ENCODE measurements around the gene SLAMF1.
"Not testable (repeated sequence)": the region's sequence is repeated elsewhere in the genome, so short reads cannot be mapped to it uniquely, and the experiment has no call there.

Gene SLAMF1

DNA sequence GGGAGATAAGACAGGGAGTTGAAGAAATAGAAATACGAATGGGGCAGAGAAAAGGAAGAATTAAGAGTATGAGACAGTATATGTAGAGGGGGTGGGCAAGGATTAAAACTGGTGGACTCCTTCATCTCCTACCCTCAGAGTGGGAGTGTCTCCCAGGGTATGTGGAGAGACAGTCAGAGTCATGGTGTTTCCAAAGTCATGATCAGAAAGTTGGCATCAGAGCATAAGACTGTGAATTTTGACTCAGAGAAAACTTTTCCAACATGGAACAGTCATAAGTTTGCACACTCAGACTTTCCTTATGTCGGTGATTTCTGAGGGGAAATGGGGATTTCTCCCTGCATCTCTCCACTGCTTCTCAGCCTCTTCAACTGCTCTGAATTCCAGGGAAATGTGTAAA is 70.0 kb downstream of the SLAMF1 start:
- Mint-ChIP-seq H3K27me3 (no peaks in the 10 kb centered on the region), H3K9me3 (peaks cover 5% of the 10 kb centered on the region), H3K27ac (peak overlapping the region; percentile 95), H3K4me1 (ENCODE audit: low read depth) (peaks cover 71% of the 10 kb centered on the region), H3K4me3 (peak overlapping the region; percentile 92), H3K36me3 (ENCODE audit: low read depth) (peaks cover 65% of the 10 kb centered on the region)
- intact Hi-C loops (cut with micrococcal nuclease), result no loop called here

DNA sequence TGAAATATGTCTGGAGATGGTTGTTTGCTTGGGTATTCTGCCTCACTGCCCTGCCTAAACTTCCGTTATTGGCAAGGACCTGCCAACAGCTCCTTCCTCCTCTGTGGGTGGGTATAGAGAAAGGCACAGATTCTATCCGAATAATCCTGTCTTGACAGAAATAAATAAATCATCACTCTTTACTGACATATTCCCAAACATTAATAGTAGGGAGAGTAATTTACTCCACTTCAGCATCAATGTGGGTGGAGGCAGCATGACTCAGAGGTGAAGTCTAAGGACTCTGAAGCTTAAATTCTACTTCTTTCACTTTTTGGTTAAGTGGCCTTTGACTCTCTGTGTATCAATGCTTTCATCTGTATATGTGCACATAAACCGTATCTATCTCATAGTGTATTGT is 70.5 kb downstream of the SLAMF1 start:
- Mint-ChIP-seq H3K27ac (peak overlapping the region; percentile 95), H3K36me3 (ENCODE audit: low read depth) (peaks cover 70% of the 10 kb centered on the region), H3K9me3 (peaks cover 10% of the 10 kb centered on the region), H3K4me1 (ENCODE audit: low read depth) (peaks cover 73% of the 10 kb centered on the region), H3K4me3 (peak overlapping the region; percentile 92), H3K27me3 (no peaks in the 10 kb centered on the region)
- intact Hi-C loops (cut with micrococcal nuclease), result no loop called here

DNA sequence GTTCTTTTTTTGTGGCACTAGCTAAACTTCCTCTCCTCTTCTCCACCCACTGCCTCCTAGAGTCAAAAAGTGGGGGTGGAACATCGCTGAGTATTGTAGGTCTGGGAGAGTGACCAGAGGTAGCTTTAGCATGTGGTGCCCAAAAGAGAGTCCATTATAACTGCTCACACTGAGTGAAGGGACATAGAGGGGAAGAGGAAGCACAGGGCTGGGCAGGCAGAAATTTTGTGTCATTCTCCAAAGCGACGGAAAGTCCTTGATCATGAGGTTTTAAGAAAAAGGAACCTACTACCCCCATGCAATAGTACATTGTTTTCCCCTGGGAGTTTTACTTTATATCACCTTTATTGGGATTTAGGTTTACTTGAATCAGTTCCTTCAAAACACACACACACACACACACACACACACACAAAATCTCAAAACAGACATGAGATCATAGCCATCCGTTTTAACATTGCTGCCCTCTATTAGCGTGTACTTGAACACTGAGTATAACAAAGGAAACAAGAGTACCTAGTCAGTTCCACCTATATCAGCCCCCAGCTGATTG is 71.7 kb downstream of the SLAMF1 start:
- Mint-ChIP-seq H3K27me3 (no peaks in the 10 kb centered on the region), H3K27ac (peak overlapping the region; percentile 95), H3K9me3 (peaks cover 17% of the 10 kb centered on the region), H3K4me1 (ENCODE audit: low read depth) (peaks cover 73% of the 10 kb centered on the region), H3K4me3 (peak overlapping the region; percentile 69), H3K36me3 (ENCODE audit: low read depth) (peaks cover 82% of the 10 kb centered on the region)
- intact Hi-C loops (cut with micrococcal nuclease), result no loop called here

DNA sequence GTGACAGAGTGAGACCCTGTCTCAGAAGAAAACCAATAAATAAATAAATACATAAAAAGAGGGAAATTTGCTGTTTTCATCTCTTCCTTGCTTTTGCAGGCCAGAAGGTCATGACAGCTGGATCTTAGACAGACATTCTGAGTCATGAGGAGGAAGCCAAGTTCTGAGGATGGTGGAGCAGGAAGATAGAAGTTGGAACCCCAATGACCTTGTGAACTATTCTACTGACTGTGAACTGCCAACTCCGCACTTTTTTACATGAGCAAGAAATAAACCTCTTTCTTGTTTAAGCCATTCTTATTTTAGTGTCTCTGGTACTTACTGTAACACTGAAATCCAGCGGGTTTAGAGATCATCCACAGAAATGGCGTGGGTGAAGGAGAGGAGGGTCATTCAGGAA is 76.0 kb downstream of the SLAMF1 start:
- Mint-ChIP-seq H3K4me3 (peak overlapping the region; percentile 40), H3K4me1 (ENCODE audit: low read depth) (peaks cover 100% of the 10 kb centered on the region), H3K27me3 (no peaks in the 10 kb centered on the region), H3K27ac (peak overlapping the region; percentile 61), H3K9me3 (peaks cover 17% of the 10 kb centered on the region), H3K36me3 (ENCODE audit: low read depth) (peaks cover 94% of the 10 kb centered on the region)
- intact Hi-C loops (cut with micrococcal nuclease), result loop anchor here (2.0 kb wide), 1 partner anchor 24 kb away; no protein-coding TSS in a partner anchor

DNA sequence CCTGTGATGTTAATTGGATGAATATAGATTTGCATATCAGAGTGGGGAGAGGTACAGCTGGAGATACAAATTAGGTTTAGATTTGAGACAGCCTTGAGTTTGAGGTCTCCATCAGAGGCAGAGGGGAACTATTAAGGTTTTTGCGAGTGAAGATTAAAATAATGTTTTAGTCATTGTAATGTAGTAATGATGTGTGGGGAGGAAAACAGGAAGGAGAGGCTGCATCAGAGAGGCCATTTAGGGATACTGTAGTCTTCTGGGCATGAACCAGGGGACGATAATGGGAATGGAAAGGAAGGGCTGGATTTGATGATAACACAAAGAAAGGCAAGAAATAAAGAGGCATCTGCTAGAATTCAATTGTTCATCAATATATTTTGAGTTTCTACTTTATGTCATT is 77.0 kb downstream of the SLAMF1 start:
- H3K36me3 Mint-ChIP-seq (ENCODE audit: low read depth), result peaks cover 98% of the 10 kb centered on the region
- peak overlapping the region; percentile 54 for H3K4me3 Mint-ChIP-seq
- intact Hi-C loops (cut with micrococcal nuclease), result loop anchor here (2.0 kb wide), 1 partner anchor 23 kb away; no protein-coding TSS in a partner anchor
- H3K4me1 Mint-ChIP-seq (ENCODE audit: low read depth), result peaks cover 99% of the 10 kb centered on the region
- no peak overlapping the region for H3K27ac Mint-ChIP-seq
- H3K9me3 Mint-ChIP-seq, result peaks cover 17% of the 10 kb centered on the region
- H3K27me3 Mint-ChIP-seq, result no peaks in the 10 kb centered on the region

DNA sequence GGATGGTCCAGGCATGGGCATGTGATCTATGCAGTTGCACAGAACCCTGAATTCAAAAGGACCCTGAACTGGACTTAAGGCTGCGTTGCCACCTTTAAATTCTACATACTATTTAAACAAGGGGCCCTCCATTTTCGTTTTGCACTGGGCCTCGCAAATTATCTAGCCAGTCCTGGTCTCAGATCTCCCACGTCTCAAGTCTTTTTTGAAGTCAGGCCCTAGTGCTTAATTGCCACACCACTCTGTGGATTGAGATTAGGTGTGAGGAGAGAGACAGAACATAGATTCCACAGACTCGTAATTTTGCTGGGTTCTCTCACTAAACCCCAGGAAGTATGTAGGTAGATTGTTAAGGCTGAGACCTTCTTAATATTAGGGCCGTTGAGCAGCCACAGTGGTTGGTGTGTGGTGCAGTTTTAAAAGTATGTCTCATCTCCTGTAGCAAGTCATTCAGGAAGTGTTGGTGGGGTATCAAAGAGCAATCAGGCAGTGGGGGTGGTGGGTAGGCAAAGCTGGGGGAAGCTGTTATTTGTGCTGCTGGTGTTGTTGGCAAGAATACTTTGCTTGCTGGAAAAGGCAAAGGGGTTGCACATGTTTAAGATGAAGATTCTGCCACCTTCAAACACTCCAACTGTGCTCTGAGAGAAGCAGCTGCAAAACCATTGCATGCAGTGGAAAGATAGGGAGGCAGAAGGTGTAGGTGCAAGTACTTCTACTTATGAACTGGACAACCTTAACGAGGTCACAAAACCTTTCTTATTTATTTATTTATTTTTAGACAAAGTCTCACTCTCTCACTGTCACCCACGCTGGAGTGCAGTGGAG is 78.8 kb downstream of the SLAMF1 start:
- peak overlapping the region; percentile 21 for H3K4me3 Mint-ChIP-seq
- H3K36me3 Mint-ChIP-seq (ENCODE audit: low read depth), result peaks cover 99% of the 10 kb centered on the region
- peak overlapping the region; percentile 74 for H3K27ac Mint-ChIP-seq
- intact Hi-C loops (cut with micrococcal nuclease), result no loop called here
- peaks cover 92% of the 10 kb centered on the region for H3K4me1 Mint-ChIP-seq (ENCODE audit: low read depth)
- peaks cover 24% of the 10 kb centered on the region for H3K9me3 Mint-ChIP-seq
- no peaks in the 10 kb centered on the region for H3K27me3 Mint-ChIP-seq

DNA sequence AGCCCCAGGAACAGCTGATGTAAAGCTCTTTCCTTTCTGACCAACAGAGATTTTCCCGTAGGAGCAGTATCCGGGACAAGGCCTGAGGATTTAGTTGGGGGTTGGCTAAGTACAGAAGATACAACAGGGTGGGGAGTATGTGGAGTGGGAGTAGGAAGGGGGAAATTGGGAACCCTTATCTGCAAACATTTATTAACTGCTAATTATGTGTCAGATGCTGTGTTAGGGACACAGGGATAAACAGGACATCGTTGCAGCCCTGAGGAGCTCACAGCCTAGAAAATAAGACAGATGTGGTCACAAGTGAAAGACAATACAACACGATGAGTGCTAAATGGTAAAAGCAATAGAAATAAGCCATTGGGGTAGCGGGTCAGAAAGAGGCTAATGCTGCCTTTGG is 79.5 kb downstream of the SLAMF1 start:
- intact Hi-C loops (cut with micrococcal nuclease), result no loop called here
- peaks cover 91% of the 10 kb centered on the region for H3K4me1 Mint-ChIP-seq (ENCODE audit: low read depth)
- H3K27ac Mint-ChIP-seq, result peak overlapping the region; percentile 74
- no peaks in the 10 kb centered on the region for H3K27me3 Mint-ChIP-seq
- H3K9me3 Mint-ChIP-seq, result peaks cover 25% of the 10 kb centered on the region
- peak overlapping the region; percentile 17 for H3K4me3 Mint-ChIP-seq
- peaks cover 99% of the 10 kb centered on the region for H3K36me3 Mint-ChIP-seq (ENCODE audit: low read depth)

GRCh38 chr1:160565564-160565963 is 81.3 kb downstream of the SLAMF1 start:
- H3K9me3 Mint-ChIP-seq, result peaks cover 8% of the 10 kb centered on the region
- peaks cover 91% of the 10 kb centered on the region for H3K4me1 Mint-ChIP-seq (ENCODE audit: low read depth)
- H3K36me3 Mint-ChIP-seq (ENCODE audit: low read depth), result peaks cover 99% of the 10 kb centered on the region
- peak overlapping the region; percentile 37 for H3K4me3 Mint-ChIP-seq
- peak overlapping the region; percentile 74 for H3K27ac Mint-ChIP-seq
- intact Hi-C loops (cut with micrococcal nuclease), result no loop called here
- no peaks in the 10 kb centered on the region for H3K27me3 Mint-ChIP-seq

- Mint-ChIP-seq H3K4me1 (ENCODE audit: low read depth) (peaks cover 91% of the 10 kb centered on the region), H3K36me3 (ENCODE audit: low read depth) (peaks cover 100% of the 10 kb centered on the region)
- H3K27me3 Mint-ChIP-seq; intact Hi-C loops (cut with micrococcal nuclease); H3K27ac Mint-ChIP-seq; H3K9me3 Mint-ChIP-seq; H3K4me3 Mint-ChIP-seq: not testable (repeated sequence)
These were observed 83.6 kb downstream of the SLAMF1 start for GRCh38 chr1:160563230-160563629.

DNA sequence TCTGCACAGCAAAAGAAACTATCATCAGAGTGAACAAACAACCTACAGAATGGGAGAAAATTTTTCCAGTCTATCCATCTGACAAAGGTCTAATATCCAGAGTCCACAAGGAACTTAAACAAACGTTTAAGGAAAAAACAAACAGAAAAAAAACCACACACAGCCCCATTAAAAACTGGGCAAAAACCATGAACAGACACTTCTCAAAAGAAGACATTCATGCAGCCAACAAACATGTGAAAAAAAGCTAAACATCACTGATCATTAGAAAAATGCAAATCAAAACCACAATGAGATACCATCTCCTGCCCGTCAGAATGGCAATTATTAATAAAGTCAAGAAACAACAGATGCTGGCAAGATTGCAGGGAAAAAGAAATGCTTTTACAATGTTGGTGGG is 84.1 kb downstream of the SLAMF1 start:
- H3K27me3 Mint-ChIP-seq; H3K4me3 Mint-ChIP-seq; H3K27ac Mint-ChIP-seq; H3K9me3 Mint-ChIP-seq; intact Hi-C loops (cut with micrococcal nuclease): not testable (repeated sequence)
- Mint-ChIP-seq H3K4me1 (ENCODE audit: low read depth) (peaks cover 91% of the 10 kb centered on the region), H3K36me3 (ENCODE audit: low read depth) (peaks cover 100% of the 10 kb centered on the region)

GRCh38 chr1:160560806-160561205 is 86.0 kb downstream of the SLAMF1 start:
- Mint-ChIP-seq H3K36me3 (ENCODE audit: low read depth) (peaks cover 88% of the 10 kb centered on the region), H3K9me3 (peaks cover 8% of the 10 kb centered on the region), H3K27me3 (no peaks in the 10 kb centered on the region), H3K27ac (peak overlapping the region; percentile 82), H3K4me1 (ENCODE audit: low read depth) (peaks cover 78% of the 10 kb centered on the region), H3K4me3 (peak overlapping the region; percentile 61)
- intact Hi-C loops (cut with micrococcal nuclease), result no loop called here

GRCh38 chr1:160560045-160560705 is 86.7 kb downstream of the SLAMF1 start:
- Mint-ChIP-seq H3K9me3 (peaks cover 8% of the 10 kb centered on the region), H3K27ac (peak overlapping the region; percentile 82), H3K36me3 (ENCODE audit: low read depth) (peaks cover 88% of the 10 kb centered on the region), H3K4me1 (ENCODE audit: low read depth) (peaks cover 77% of the 10 kb centered on the region), H3K27me3 (no peaks in the 10 kb centered on the region), H3K4me3 (peak overlapping the region; percentile 54)
- intact Hi-C loops (cut with micrococcal nuclease), result no loop called here

DNA sequence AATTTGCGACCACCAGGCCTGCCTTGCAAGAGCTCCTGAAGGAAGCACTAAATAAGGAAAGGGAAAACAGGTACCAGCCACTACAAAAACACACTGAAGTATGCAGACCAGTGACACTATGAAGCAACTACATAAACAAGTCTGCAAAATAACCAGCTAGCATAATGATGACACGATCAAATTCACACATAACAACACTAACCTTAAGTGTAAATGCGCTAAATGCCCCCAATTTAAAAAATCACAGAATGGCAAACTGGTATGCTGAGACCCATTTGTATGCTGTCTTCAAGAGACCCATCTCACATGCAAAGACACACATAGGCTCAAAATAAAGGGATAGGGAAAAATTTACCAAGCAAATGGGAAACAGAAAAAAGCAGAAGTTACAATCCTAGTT is 87.4 kb downstream of the SLAMF1 start:
- peak overlapping the region; percentile 60 for H3K4me3 Mint-ChIP-seq
- H3K9me3 Mint-ChIP-seq; H3K27me3 Mint-ChIP-seq; intact Hi-C loops (cut with micrococcal nuclease): not testable (repeated sequence)
- H3K4me1 Mint-ChIP-seq (ENCODE audit: low read depth), result peaks cover 71% of the 10 kb centered on the region
- peak overlapping the region; percentile 82 for H3K27ac Mint-ChIP-seq
- H3K36me3 Mint-ChIP-seq (ENCODE audit: low read depth), result peaks cover 83% of the 10 kb centered on the region
